ENCODE measurements around the gene KAT7.
"Not testable (repeated sequence)": the region's sequence is repeated elsewhere in the genome, so short reads cannot be mapped to it uniquely, and the experiment has no call there.

KAT7 gene

GRCh38 chr17:49758464-49759010, 29.9 kb upstream of the KAT7 start:
- not testable (repeated sequence) for H3K27ac ChIP-seq, H3K4me3 ChIP-seq

DNA sequence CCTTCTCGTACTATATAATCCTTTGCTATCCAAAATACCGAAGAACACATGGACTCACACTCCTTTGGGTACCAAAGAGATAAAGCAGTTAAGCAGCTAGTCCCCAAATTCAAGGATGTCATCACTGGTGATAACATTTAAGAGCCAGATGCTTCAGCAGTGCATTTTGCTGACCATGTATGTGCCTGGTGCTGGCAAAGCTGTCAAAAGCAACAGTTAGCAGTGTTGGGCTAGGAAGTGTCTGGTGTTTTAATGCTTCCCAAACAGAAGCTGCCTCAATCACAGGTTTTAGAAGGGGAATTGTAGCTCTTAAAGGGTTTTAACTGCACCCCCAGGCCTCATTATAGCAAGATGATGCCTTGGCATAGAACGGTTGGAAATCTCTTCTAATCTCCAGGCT, 29.3 kb upstream of the KAT7 start:
- Histone ChIP-seq H3K4me3 (no peak overlapping the region), H3K27ac (no peak overlapping the region)

DNA sequence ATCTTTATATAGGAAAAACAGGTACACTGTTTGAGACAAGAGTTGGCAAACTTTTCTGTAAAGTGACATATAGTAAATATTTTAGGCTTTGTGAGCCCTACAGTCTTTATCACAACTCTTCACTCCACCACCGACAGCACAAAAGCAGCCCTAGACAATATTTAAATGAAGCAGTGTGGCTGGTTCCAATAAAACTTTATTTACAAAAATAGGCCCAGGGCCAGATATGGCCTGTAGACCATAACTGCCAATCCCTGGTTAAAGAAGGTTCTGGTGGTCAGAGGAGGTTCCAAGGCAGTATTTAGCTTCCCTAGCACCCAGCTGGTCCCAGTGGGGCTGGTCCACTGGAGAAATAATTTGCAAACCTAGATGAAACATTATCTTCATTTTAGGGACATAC, 28.2 kb upstream of the KAT7 start:
- Histone ChIP-seq H3K27ac (peak overlapping the region in 1 of 21 experiments; percentile 19), H3K4me3 (no peak overlapping the region)

DNA sequence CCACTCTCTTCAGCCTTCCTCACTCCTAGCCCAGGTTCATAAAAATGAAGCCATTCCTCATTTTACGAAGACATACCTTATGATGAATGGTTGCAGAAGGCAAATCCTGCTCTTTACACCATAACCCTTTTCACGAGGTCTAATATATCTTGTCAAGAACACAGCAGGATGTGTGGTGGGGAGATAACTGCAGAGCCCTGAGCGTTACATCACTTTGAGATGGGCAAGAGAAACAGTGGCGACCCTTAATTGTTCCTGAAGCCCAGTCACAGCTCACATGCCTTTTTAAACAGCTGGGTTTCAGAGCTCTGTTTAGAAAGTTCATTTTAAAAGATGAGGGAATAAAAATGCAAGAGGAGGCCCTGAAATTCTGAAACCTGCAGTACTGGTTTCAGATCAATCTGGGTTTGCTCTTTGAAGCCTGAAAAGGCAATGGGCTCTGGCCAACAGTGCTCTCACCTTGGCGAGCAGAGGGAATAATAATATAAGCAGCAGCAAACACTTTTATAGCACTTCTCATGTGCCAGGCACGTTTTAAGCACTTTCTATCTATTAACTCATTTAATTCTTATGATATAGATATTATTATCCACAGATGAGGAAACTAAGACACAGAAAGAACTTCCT, 27.4 kb upstream of the KAT7 start:
- H3K4me3 ChIP-seq, result no peak overlapping the region
- H3K27ac ChIP-seq, result peak overlapping the region in 4 of 21 experiments; percentile 1 to 83 (median 40)

DNA sequence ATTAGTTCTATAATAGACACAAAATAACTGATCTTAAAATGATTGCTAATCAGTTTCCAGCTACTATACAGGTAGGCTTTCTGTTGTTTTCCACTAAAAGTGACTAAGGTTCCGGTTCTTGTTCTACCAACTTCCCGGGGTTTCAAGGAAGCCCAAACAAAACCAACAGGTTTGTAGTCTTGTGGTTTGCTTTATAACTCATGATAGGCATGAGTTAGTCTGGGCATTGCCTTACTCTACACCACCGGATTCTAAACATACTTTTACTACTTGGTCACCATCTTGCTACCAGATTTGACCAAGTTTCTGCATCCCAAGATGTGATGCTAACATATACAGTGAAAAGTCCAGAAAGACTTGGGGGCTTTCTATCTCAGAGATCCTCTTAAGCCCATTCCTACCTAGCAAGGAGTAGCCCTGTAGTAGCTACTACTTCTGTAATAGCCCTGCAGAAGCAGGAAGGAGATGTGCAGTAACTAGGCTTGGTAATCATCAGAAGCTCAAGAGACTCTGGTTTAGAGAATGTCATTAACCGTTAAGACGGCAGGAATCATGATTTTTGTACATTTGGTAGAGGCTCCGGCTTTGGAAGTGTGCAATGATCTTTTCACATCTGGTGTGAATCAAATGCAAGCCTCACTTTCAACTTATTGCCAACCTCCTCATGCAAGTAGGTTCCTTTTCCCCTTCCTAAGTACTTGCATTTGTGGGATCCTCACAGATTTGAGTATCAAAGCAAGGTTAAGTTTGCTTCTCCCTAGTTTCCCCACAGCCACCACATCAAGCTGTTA, 26.1 kb upstream of the KAT7 start:
- peak overlapping the region in 9 of 21 experiments; percentile 1 to 85 (median 78) for H3K27ac ChIP-seq
- H3K4me3 ChIP-seq, result peak overlapping the region; percentile 9 to 88 (median 82)

DNA sequence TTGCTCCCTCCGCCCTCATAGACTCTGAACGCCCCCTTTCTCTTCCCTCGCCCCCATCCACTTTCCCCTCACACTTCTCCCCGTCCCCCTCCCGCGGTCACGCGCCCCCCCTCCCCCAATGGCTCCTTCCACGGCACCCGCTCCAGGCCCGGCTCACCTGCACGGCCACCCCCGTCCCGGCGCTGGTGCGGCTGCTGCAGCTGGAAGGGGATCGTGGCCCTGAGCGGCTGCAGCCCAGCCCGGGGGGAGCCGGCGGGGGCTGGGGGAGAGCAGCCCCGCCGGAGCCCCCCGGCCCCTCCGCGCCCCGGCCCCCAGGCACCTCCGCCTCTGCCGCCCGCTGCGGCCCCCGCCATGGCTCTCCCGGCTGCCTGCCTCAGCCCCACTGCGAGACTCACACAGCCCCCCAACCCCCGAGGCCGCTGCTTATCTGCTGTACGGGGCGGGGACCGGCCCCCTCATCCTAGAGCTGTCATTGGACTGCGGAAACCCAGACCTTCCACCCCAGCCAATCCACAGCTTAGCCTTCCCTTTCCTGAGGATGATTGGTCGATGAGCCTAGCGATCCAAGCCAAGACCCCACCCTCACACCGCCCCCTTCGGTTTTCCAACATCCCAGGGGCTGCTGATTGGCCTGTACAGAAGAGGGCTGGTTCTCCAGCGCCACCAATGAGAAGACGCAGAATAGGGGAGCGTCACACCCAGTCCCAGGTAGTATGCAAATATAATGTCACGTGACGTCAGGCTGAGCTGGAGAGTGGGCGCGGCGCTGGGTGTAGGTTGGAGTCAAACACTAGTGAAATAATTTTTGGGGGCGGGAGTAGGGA, 24.5 kb upstream of the KAT7 start, which contains the start of gene FAM117A:
Gene FAM117A, minus strand, starts transcription at position 397 of the 824 bp plus-strand sequence. Its CDS starts 44 bp downstream, at position 353.
- Histone ChIP-seq H3K27ac (peak within 1 kb of the TSS; percentile 36 to 87 (median 78)), H3K4me3 (peak within 1 kb of the TSS; percentile 63 to 88 (median 82))

GRCh38 chr17:49764559-49765180, 23.8 kb upstream of the KAT7 start:
- peak overlapping the region in 2 of 21 experiments; percentile 4 to 80 for H3K27ac ChIP-seq
- peak overlapping the region; percentile 13 to 88 (median 82) for H3K4me3 ChIP-seq

DNA sequence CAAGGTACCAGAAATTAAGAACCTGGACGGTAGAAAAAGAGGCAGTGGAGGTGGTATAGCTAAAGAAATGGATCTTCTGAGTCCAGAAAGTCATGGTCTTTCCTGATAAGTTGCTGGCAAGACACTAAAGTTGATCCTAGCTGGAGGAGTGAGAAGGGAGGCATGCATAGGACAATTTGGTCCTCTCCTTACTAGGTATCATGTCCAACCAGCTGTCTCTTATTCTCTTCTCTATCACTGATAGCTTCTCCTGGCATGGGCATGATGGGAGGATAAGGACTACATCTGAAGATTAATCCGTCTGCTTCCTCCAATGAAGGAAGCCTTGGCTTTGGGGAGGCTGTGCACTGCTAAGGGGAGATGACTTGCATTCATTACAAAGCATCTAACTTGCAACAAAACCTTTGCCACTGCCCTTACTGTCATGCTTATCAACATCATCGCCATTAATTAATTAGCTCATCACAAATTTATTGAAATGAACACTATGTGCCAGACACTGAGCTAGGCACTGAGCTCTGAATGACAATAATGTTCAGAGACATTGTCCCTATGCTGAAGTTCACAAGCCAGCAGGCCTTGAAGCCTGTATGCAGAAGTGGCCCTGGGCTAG, 21.5 kb upstream of the KAT7 start:
- Histone ChIP-seq H3K27ac (no peak overlapping the region), H3K4me3 (no peak overlapping the region)

DNA sequence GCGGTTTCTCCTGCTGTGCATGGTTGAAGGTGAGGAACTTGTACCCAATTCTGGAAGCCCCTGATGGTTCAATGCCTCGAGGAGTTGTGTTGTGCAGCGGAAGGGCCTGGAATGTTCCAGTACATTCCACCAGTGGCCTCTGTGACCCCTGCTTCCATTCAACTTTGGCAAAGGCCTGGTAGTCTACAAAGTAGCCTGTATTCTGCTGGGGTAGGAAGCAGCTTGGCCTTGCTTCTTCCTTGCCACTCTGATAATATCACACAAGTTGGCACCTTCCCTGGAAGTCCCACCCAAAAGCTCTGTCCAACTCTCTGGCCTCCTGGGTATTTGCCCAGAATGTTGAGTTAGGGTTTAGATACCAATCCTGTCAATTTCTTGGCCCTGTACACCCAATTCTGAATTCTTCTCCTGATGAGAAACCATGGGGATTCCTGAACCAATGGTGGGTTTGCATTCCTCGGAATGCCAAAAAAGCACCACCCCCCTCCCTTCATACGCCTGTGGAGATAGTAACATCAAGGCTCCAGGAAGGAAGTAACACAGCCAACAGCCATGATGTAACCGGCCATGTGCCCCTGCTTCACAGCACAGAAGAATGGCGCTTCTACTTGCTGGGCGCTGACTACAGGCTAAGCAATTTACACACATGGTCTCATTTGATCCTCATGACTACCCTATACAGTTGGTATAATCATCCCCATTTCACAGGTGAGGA, 12.8 kb upstream of the KAT7 start:
- Histone ChIP-seq H3K4me3 (no peak overlapping the region), H3K27ac (peak overlapping the region in 11 of 21 experiments; percentile 2 to 71 (median 42))

DNA sequence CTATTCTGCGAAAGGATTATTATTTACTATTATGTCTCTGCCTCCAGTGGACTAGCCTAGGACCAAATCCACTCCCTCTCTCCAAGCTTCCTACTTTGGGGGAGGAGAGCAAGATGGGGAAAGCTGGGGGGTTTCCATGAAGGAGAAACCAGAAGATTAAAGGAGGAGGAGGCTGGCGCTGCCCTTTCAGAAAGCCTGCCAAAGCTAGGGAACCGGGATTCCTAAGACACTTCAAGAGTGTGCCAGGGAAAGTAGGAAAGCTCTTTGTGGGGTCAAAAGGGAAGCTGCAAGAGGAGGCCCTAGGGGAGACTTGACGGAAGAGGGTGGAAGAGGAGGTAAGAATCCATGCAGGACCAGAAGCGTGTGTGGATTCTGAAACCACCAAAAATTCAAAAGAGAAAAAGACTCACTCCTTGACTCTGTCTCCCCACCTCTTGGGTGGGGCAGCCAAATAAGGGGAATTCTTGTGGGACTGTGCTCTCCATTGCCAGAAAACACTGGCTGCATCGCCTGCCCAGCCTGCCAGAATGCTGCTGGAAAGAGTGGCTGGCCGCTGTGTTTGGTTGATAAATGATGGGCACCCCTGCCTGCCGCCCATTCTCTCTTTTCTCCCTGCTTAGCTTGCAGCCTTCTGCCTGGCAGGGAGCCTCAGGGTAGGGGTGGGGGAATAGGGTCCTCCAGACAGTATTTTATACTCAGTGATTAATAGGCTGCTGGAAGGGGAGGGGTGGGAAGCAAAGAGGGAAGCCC, 11.8 kb upstream of the KAT7 start:
- Histone ChIP-seq H3K27ac (peak overlapping the region in 13 of 21 experiments; percentile 5 to 71 (median 42)), H3K4me3 (no peak overlapping the region)

DNA sequence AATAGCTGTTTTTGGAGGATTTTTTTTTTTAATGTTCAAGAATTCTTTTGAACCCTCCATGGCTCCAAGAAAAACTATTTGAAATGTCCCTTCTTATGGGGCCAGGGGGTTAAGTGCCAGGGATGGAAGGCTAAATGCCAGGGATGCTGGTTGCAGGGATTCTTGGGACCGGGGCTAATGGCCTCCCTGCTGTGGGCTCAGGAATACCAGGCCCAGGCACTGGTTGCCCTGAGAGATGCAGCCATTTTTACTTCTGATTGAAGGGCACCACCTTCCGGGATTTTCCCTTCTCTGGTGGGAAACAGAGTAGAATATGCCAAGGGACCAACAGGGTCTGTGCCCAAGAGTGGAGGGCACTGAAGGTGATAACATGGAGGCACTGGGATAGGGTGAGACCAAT, 10.9 kb upstream of the KAT7 start:
- peak overlapping the region in 1 of 21 experiments; percentile 48 for H3K27ac ChIP-seq
- no peak overlapping the region for H3K4me3 ChIP-seq

DNA sequence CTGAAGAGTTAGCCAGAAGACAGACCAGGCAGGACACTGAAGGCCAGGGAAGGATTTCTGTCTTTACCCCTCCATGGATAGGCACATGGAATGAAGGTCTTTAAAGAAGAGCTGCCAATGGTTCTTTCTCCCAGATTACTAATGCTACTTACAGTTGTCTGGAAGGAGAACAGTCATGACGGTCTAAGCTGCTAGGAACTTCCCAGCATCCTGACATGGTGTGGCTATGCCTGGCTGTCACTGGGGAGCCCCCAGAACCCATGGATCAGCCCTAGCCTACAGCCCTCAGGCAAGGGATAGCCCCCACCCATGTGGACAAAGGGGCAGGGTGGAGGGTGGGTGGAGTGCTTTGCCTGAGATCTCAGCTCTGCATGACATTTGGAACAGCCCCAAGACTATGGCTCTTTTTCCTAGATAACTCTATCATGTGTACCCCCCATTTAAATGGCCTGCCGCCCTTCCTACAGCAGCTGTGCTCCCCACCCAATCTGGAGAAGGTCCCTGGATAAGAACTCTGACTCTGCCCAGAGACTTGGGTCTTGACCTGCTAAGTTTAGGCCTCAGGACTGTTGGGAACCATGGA, 9.2 kb upstream of the KAT7 start:
- peak overlapping the region in 16 of 21 experiments; percentile 14 to 78 (median 59) for H3K27ac ChIP-seq
- no peak overlapping the region for H3K4me3 ChIP-seq

GRCh38 chr17:49779739-49780231, 8.7 kb upstream of the KAT7 start:
- peak overlapping the region in 15 of 21 experiments; percentile 14 to 78 (median 59) for H3K27ac ChIP-seq
- no peak overlapping the region for H3K4me3 ChIP-seq

- Histone ChIP-seq H3K4me3 (no peak overlapping the region), H3K27ac (peak overlapping the region in 5 of 21 experiments; percentile 5 to 30 (median 16))
Observed at GRCh38 chr17:49783071-49783715, 5.3 kb upstream of the KAT7 start.

- H3K27ac ChIP-seq, result peak overlapping the region in 2 of 21 experiments; percentile 5 to 25
- H3K4me3 ChIP-seq, result no peak overlapping the region
Observed at GRCh38 chr17:49783791-49784190, 4.7 kb upstream of the KAT7 start.

GRCh38 chr17:49784636-49785035, 3.8 kb upstream of the KAT7 start:
- H3K27ac ChIP-seq, result no peak overlapping the region
- no peak overlapping the region for H3K4me3 ChIP-seq

Measured in skin epidermis (tissue), 12 donors.